ENCODE measurements around the gene ANKZF1.
A peak's percentile ranks its signal among the peaks of the same experiment; 100 is the strongest.

The ANKZF1 gene

GRCh38 chr2:219245148-219245898, 15.7 kb downstream of the ANKZF1 start, which contains the start of the genes GLB1L and STK16:
Gene GLB1L, minus strand, starts transcription at chr2:219245444. Its CDS starts 1,871 bp downstream, at chr2:219243573.
Gene STK16, plus strand, starts transcription at chr2:219245479. Its CDS starts 521 bp downstream, at chr2:219246000.
- ATAC-seq, result peak; percentile 94
- TF ChIP-seq CSDC2 (CRISPR knock-in tag; IDR thresholded peaks at IDR 0.05), result peak; percentile 31; the same call in 1 of the 2 replicates
- TF ChIP-seq GLIS3 (CRISPR knock-in tag; IDR thresholded peaks at IDR 0.05), result 0 out of 2 replicates have a peak, but pooled peaks have one; percentile 6
- TF ChIP-seq ISL1 (CRISPR knock-in tag; IDR thresholded peaks at IDR 0.05), result no peak
- TF ChIP-seq PPARA (CRISPR knock-in tag; IDR thresholded peaks at IDR 0.05; ENCODE audit: borderline replicate concordance), result no peak
- no peak for TF ChIP-seq CSRNP3 (CRISPR knock-in tag; IDR thresholded peaks at IDR 0.05)
- TF ChIP-seq ZNF8 (CRISPR knock-in tag; IDR thresholded peaks at IDR 0.05), result no peak
- TF ChIP-seq ARNTL (CRISPR knock-in tag; IDR thresholded peaks at IDR 0.05; ENCODE audit: borderline replicate concordance, low read depth), result no peak

- no peak for TF ChIP-seq POU6F1 (CRISPR knock-in tag; IDR thresholded peaks at IDR 0.05; ENCODE audit: borderline replicate concordance, low read depth)
- TF ChIP-seq CSDC2 (CRISPR knock-in tag; IDR thresholded peaks at IDR 0.05), result no peak
- no peak for TF ChIP-seq ZC3H10 (CRISPR knock-in tag; IDR thresholded peaks at IDR 0.05)
- no peak for TF ChIP-seq CREB5 (CRISPR knock-in tag; IDR thresholded peaks at IDR 0.05; ENCODE audit: low read depth)
- TF ChIP-seq PPARA (CRISPR knock-in tag; IDR thresholded peaks at IDR 0.05; ENCODE audit: borderline replicate concordance), result no peak
- no peak for TF ChIP-seq ZNF565 (CRISPR knock-in tag; conservative IDR thresholded peaks at IDR 0.05; ENCODE audit: low read depth)
- no peak for TF ChIP-seq GLIS3 (CRISPR knock-in tag; IDR thresholded peaks at IDR 0.05)
- no peak for TF ChIP-seq ESRRG (CRISPR knock-in tag; IDR thresholded peaks at IDR 0.05)
- no peak for TF ChIP-seq PATZ1 (CRISPR knock-in tag; IDR thresholded peaks at IDR 0.05; ENCODE audit: borderline replicate concordance)
- TF ChIP-seq OSR1 (CRISPR knock-in tag; IDR thresholded peaks at IDR 0.05), result no peak
- TF ChIP-seq CSRNP3 (CRISPR knock-in tag; IDR thresholded peaks at IDR 0.05), result no peak
- TF ChIP-seq BACH2 (CRISPR knock-in tag; IDR thresholded peaks at IDR 0.05; ENCODE audit: borderline replicate concordance), result no peak
- no peak for TF ChIP-seq SNAI2 (CRISPR knock-in tag; IDR thresholded peaks at IDR 0.05)
- no peak for TF ChIP-seq ZFP3 (CRISPR knock-in tag; IDR thresholded peaks at IDR 0.05)
- TF ChIP-seq ZFP30 (CRISPR knock-in tag; IDR thresholded peaks at IDR 0.05), result no peak
- no peak for TF ChIP-seq TOX (CRISPR knock-in tag; IDR thresholded peaks at IDR 0.05; ENCODE audit: borderline replicate concordance)
- no peak for ATAC-seq
These were observed 16.3 kb downstream of the ANKZF1 start for GRCh38 chr2:219245899-219246230.

GRCh38 chr2:219246559-219246958, 17.0 kb downstream of the ANKZF1 start:
- no peak for ATAC-seq
- TF ChIP-seq ZFP3 (CRISPR knock-in tag; IDR thresholded peaks at IDR 0.05) (no peak), ZFP30 (CRISPR knock-in tag; IDR thresholded peaks at IDR 0.05) (no peak), CSDC2 (CRISPR knock-in tag; IDR thresholded peaks at IDR 0.05) (no peak), RARB (CRISPR knock-in tag; IDR thresholded peaks at IDR 0.05) (no peak), TSHZ2 (CRISPR knock-in tag; IDR thresholded peaks at IDR 0.05) (no peak), ZNF565 (CRISPR knock-in tag; conservative IDR thresholded peaks at IDR 0.05; ENCODE audit: low read depth) (no peak), ZC3H10 (CRISPR knock-in tag; IDR thresholded peaks at IDR 0.05) (no peak), SNAI2 (CRISPR knock-in tag; IDR thresholded peaks at IDR 0.05) (no peak), OSR1 (CRISPR knock-in tag; IDR thresholded peaks at IDR 0.05) (no peak), ARNTL (CRISPR knock-in tag; IDR thresholded peaks at IDR 0.05; ENCODE audit: borderline replicate concordance, low read depth) (no peak), ZNF8 (CRISPR knock-in tag; IDR thresholded peaks at IDR 0.05) (no peak), CREB5 (CRISPR knock-in tag; IDR thresholded peaks at IDR 0.05; ENCODE audit: low read depth) (no peak), TOX (CRISPR knock-in tag; IDR thresholded peaks at IDR 0.05; ENCODE audit: borderline replicate concordance) (no peak), PPARA (CRISPR knock-in tag; IDR thresholded peaks at IDR 0.05; ENCODE audit: borderline replicate concordance) (no peak)

Data from SK-N-SH treated with all-trans-retinoic acid at 6 μM for 48 hours (cell line).